ENCODE results near the gene DHRSX.

Gene DHRSX

DNA sequence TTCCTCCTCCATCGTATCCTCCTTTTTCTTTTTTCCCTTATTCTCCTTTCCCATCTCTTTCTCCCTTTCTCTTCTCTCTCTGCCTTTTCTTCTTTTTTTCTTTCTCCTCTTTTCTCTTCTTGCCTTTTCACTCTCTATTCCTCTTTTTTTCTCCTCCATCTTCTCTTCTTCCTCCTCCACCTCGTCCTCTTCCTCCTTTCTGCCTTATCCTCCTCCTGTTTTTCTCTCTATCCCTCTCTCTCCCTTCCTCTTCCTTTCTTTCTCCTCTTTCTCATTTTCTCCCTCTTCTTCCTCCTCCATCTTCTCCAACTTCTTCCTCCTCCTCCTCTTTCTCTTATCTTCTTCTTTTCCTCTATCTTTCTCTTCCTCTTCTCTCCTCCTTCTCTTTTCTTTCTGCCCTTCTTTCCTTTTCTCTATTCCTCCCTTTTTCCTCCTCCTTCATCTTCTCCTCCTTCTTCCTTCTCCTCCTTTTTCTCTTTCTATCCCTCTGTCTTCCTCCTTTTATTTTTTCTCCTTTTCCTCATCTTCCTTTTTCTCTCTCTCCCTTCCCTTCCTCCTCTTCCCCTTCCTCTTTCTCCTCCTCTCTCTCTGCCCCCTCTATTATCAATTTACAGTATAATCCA is 269.1 kb downstream of the DHRSX start:
- Histone ChIP-seq H3K27me3 (no peaks in the 10 kb centered on the region), H3K36me3 (peaks cover 13% of the 10 kb centered on the region), H3K4me1 (ENCODE audit: control insufficient read depth in 1 of 2, insufficient read depth in 1 of 2, low read depth in 1 of 2, low read length in 1 of 2) (no peaks in the 10 kb centered on the region)

DNA sequence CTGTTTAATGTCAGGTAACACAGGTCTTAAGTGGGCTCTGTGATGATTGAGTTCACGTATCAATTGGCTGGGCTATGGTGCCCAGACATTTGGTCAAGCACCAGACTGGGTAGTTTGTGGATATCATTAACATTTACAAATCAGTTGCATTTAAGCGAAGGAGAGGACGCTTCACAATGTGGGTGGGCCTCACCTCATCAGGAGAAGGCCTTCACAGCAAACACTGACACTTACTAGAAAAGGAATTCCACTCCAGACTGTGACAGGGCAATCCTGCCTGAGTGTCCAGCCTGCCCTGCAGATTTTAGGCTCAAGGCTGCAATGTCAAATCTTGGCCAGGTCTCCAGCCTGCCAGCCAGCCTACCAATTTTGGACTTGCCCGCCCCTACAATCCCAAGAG is 270.3 kb downstream of the DHRSX start:
- Histone ChIP-seq H3K4me1 (ENCODE audit: control insufficient read depth in 1 of 2, insufficient read depth in 1 of 2, low read depth in 1 of 2, low read length in 1 of 2) (no peaks in the 10 kb centered on the region), H3K4me3 (ENCODE audit: low read depth in 1 of 2, low read length in 1 of 2) (no peak overlapping the region), H3K9me3 (no peaks in the 10 kb centered on the region), H3K27ac (peak overlapping the region; percentile 23), H3K36me3 (peaks cover 13% of the 10 kb centered on the region), H3K27me3 (no peaks in the 10 kb centered on the region)
- TF ChIP-seq, protein P1, sequence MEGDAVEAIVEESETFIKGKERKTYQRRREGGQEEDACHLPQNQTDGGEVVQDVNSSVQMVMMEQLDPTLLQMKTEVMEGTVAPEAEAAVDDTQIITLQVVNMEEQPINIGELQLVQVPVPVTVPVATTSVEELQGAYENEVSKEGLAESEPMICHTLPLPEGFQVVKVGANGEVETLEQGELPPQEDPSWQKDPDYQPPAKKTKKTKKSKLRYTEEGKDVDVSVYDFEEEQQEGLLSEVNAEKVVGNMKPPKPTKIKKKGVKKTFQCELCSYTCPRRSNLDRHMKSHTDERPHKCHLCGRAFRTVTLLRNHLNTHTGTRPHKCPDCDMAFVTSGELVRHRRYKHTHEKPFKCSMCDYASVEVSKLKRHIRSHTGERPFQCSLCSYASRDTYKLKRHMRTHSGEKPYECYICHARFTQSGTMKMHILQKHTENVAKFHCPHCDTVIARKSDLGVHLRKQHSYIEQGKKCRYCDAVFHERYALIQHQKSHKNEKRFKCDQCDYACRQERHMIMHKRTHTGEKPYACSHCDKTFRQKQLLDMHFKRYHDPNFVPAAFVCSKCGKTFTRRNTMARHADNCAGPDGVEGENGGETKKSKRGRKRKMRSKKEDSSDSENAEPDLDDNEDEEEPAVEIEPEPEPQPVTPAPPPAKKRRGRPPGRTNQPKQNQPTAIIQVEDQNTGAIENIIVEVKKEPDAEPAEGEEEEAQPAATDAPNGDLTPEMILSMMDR (IDR thresholded peaks at IDR 0.05): no peak

More for the DNA sequence above, 269.1 kb downstream of the DHRSX start:
- no peak overlapping the region for H3K27ac ChIP-seq
- no peak overlapping the region for H3K4me3 ChIP-seq (ENCODE audit: low read depth in 1 of 2, low read length in 1 of 2)
- TF ChIP-seq, protein P1 (IDR thresholded peaks at IDR 0.05): no peak
- no peaks in the 10 kb centered on the region for H3K9me3 ChIP-seq

DNA sequence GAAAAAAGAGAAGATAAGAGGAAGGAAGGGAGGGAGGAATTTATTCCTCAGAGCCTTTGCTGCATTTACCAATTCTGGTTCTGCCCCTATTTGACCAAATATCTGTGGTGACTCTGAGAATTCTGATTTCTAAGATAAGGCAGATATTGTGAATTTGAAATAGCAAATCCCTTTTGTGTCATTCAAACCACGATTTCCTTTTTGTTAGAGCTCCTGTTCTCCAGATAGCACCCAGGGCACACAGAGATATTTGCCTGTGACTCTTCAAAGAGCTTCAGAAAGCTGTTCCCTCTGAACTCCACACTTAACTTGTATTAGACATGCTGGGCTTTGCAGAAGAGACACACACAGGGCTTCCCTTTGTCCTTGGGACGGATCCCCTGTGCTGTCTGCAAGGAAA is 272.2 kb downstream of the DHRSX start:
- H3K36me3 ChIP-seq: peaks cover 13% of the 10 kb centered on the region
- no peaks in the 10 kb centered on the region for H3K27me3 ChIP-seq
- H3K27ac ChIP-seq: no peak overlapping the region
- no peaks in the 10 kb centered on the region for H3K9me3 ChIP-seq
- TF ChIP-seq, protein P1 (IDR thresholded peaks at IDR 0.05): no peak
- H3K4me3 ChIP-seq (ENCODE audit: low read depth in 1 of 2, low read length in 1 of 2): no peak overlapping the region
- H3K4me1 ChIP-seq (ENCODE audit: control insufficient read depth in 1 of 2, insufficient read depth in 1 of 2, low read depth in 1 of 2, low read length in 1 of 2): no peaks in the 10 kb centered on the region

DNA sequence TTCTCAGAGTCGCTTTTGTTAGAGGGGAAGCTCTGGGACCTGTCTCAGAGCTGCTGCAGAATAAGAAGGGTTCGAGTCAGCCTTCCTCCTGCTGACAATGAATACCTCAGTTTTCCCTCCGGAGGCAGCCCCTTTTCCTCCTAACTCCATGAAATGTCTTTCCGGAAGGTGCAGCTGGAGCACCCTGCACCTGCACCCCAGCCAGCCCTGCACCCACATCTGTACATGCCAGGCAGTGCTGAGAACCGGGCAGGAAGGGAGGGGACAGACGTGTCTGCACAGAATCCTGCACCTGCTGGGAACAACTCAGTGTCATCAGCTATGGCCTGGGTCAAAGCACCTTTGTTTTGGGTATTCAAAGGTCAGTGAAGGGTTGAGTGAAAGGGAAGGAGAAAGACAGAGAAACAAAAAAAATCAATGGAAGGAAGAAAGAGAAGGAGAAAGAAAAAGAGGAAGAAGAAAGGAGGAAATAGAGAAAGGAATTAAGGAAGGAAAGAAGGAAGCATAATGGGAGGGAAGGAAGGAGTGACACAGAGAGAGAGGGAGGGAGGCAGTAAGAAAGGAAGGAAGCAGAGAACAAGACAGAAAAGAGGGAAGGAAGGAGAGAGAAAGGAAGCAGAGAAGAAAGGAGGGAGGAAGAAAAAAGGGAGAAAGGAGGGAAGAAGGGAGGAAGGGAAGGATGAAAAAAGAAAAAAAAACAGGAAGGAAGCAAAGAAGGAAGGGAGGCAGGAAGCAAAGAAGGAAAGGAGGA is 273.7 kb downstream of the DHRSX start:
- no peak overlapping the region for H3K4me3 ChIP-seq (ENCODE audit: low read depth in 1 of 2, low read length in 1 of 2)
- peak overlapping the region; percentile 52 for H3K27ac ChIP-seq
- TF ChIP-seq, protein P1 (IDR thresholded peaks at IDR 0.05): no peak
- H3K27me3 ChIP-seq: no peaks in the 10 kb centered on the region
- H3K4me1 ChIP-seq (ENCODE audit: control insufficient read depth in 1 of 2, insufficient read depth in 1 of 2, low read depth in 1 of 2, low read length in 1 of 2): no peaks in the 10 kb centered on the region
- H3K36me3 ChIP-seq: peaks cover 13% of the 10 kb centered on the region
- H3K9me3 ChIP-seq: no peaks in the 10 kb centered on the region

DNA sequence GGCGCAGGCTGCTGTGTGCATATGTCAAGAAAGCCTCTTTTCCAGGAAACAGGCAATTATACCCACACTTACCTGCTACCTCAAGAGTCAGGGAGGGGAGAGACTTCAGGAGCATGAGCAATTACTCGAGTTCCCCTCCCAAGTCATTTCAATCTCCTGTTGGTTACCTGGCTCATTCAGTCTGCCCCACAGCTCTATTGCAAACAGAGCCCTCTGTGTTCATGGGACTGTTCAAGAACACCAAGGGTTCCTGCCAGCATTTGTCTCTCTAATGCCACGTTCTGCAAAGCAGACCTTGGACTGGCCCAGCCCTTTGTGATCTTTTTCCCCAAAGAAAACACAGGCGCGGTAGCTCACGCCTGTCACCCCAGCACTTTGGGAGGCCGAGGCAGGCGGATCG is 274.6 kb downstream of the DHRSX start:
- H3K27me3 ChIP-seq: no peaks in the 10 kb centered on the region
- H3K4me3 ChIP-seq (ENCODE audit: low read depth in 1 of 2, low read length in 1 of 2): no peak overlapping the region
- H3K36me3 ChIP-seq: peaks cover 13% of the 10 kb centered on the region
- TF ChIP-seq, protein P1 (IDR thresholded peaks at IDR 0.05): no peak
- no peaks in the 10 kb centered on the region for H3K9me3 ChIP-seq
- H3K27ac ChIP-seq: no peak overlapping the region
- no peaks in the 10 kb centered on the region for H3K4me1 ChIP-seq (ENCODE audit: control insufficient read depth in 1 of 2, insufficient read depth in 1 of 2, low read depth in 1 of 2, low read length in 1 of 2)
